Measurements from ENCODE around the gene CHST11. TPM values are rescaled to one million over a fixed set of nuclear protein-coding genes. Genes with fewer than 3 reads are reported as not detected.

Gene CHST11
- total RNA-seq, 2 donors from 2014 or later = 4.6 to 14.5 TPM

DNA sequence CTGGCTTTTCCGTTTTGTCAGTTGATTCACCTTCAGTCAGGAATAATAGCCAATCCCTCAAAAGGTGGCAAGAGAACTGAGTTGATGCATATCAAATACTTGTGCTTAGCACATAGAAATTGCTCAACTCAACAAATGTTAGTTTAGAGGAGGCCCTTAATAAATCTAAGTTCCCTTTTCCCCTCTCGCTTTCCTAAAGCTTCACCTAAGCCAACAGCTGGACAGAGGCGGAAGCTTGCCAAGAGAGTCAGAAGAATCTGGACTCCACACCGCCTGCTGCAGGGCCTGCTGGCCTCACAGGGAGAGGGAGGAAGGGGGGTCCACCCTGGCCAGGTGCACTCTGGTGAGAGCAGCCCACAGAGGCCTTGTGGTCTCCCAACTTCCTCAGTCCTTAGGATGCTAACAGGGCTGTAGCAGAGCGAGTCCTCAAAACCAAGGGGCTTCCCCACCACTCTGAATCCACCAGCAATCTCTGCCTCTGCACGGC, 213.1 kb downstream of the CHST11 start:
- peaks cover 64% of the 10 kb centered on the region for H3K4me1 ChIP-seq
- H3K4me3 ChIP-seq = no peak overlapping the region
- H3K36me3 ChIP-seq (replicated peaks in 1 of 2; ENCODE audit: insufficient read depth in 1 of 2, low read depth in 2 of 2) = no peaks in the 10 kb centered on the region
- TF ChIP-seq POLR2A (IDR thresholded peaks at IDR 0.05) = no peak
- TF ChIP-seq, protein P1, sequence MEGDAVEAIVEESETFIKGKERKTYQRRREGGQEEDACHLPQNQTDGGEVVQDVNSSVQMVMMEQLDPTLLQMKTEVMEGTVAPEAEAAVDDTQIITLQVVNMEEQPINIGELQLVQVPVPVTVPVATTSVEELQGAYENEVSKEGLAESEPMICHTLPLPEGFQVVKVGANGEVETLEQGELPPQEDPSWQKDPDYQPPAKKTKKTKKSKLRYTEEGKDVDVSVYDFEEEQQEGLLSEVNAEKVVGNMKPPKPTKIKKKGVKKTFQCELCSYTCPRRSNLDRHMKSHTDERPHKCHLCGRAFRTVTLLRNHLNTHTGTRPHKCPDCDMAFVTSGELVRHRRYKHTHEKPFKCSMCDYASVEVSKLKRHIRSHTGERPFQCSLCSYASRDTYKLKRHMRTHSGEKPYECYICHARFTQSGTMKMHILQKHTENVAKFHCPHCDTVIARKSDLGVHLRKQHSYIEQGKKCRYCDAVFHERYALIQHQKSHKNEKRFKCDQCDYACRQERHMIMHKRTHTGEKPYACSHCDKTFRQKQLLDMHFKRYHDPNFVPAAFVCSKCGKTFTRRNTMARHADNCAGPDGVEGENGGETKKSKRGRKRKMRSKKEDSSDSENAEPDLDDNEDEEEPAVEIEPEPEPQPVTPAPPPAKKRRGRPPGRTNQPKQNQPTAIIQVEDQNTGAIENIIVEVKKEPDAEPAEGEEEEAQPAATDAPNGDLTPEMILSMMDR (IDR thresholded peaks at IDR 0.05) = no peak
- WGBS, 2 donors = 64 to 71% methylated on average over 6 of the region's 6 CpGs
- ATAC-seq = no peak
- no peaks in the 10 kb centered on the region for H3K27me3 ChIP-seq
- peak in 2 of 4 donors; percentile 34 to 54 for DNase-seq
- intact Hi-C loops (cut with DNase I) = no loop called here
- no peaks in the 10 kb centered on the region for H3K9me3 ChIP-seq
- peak overlapping the region in 2 of 4 donors; percentile 30 to 45 for H3K27ac ChIP-seq

DNA sequence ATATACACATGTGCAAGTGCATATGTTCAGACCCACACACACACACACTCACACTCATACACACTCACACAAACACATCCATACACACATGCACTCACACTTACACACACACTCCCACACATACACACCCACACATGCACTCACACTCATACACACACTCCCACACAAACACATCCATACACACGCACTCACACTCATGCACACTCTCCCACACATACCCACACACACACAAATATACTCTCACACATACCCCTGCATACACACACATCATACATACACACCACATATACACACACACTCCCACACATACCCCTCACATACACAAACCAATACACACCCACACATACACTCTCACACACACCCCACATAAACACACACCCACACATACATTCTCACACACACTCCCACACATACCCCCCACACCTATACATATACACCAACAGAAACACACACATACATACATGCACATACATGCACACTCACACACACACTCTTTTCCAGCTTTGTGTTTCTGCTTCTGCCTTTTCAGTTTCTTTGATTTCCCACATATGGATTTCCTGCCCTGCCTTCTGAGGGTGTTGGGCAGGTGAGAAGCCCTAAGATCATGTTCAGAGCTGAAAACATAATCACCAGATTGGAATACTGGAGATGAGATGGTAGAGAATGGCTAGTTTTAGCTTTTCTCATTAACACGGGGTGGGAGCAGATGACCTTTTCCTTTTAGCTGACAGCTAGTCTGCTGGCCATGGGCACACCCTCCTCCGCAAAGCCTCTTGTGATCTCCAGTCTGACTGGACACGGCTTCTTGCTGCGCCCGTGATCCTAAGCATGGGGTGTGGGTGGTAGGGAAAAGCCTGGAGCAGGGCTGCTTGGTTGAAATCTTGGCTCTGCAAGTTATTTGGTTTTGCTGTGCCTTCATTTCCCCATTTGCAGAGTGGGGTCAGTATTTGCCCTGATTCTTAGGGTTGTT, 214.0 kb downstream of the CHST11 start:
- Histone ChIP-seq H3K4me1 (peaks cover 64% of the 10 kb centered on the region), H3K36me3 (replicated peaks in 1 of 2; ENCODE audit: insufficient read depth in 1 of 2, low read depth in 2 of 2) (no peaks in the 10 kb centered on the region), H3K9me3 (no peaks in the 10 kb centered on the region), H3K27me3 (no peaks in the 10 kb centered on the region), H3K27ac (peak overlapping the region in 2 of 4 donors; percentile 62 to 63), H3K4me3 (no peak overlapping the region)
- intact Hi-C loops (cut with DNase I) = no loop called here
- TF ChIP-seq, protein P1 (IDR thresholded peaks at IDR 0.05) = no peak
- TF ChIP-seq POLR2A (IDR thresholded peaks at IDR 0.05) = no peak
- 85 to 93% methylated on average over 6 of the region's 6 CpGs for WGBS, 2 donors
- DNase-seq (no peak), ATAC-seq (no peak)

DNA sequence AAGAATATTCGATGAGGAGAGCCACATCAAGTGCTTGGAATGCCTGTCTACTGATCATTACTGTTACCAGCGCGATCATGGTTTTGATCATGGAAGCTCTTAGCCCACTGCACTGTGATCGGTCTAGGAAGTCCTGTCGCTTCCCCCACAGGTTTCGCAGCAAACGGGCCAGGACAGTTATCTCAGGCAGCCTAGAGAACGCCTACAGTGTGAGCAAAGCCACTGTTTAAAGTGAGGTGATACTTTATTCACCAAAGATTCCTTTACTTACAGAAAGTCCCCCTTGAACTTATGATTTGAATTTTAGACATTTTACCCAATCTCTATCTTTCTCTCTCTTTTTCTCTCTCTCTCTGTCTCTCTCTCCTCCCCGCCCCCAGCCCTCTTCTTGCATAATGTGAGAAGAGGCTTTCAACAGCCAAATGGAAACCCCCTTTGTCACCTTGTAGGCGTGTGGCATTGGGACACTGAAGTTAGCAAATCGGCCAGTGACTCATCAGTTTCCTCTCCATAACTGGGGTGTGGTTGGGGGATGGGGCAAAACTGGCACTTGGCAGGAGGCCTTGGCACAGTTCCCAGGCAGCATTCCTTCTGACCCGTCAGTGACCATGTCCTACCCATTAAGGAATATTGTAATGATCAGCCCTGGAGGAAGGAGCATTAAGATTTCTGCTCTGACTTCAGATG, 214.8 kb downstream of the CHST11 start:
- H3K4me1 ChIP-seq = peaks cover 60% of the 10 kb centered on the region
- no peak overlapping the region for H3K4me3 ChIP-seq
- peak overlapping the region in 3 of 4 donors; percentile 28 to 63 (median 62) for H3K27ac ChIP-seq
- H3K36me3 ChIP-seq (replicated peaks in 1 of 2; ENCODE audit: insufficient read depth in 1 of 2, low read depth in 2 of 2) = no peaks in the 10 kb centered on the region
- intact Hi-C loops (cut with DNase I) = no loop called here
- peak; percentile 82 to 92 (median 88) for DNase-seq
- peak in 1 of 3 donors; percentile 28 for TF ChIP-seq POLR2A (IDR thresholded peaks at IDR 0.05)
- TF ChIP-seq, protein P1 (IDR thresholded peaks at IDR 0.05) = no peak
- peak; percentile 70 for ATAC-seq
- no peaks in the 10 kb centered on the region for H3K27me3 ChIP-seq
- no peaks in the 10 kb centered on the region for H3K9me3 ChIP-seq
- WGBS, 2 donors = 53 to 65% methylated on average over 12 of the region's 12 CpGs

DNA sequence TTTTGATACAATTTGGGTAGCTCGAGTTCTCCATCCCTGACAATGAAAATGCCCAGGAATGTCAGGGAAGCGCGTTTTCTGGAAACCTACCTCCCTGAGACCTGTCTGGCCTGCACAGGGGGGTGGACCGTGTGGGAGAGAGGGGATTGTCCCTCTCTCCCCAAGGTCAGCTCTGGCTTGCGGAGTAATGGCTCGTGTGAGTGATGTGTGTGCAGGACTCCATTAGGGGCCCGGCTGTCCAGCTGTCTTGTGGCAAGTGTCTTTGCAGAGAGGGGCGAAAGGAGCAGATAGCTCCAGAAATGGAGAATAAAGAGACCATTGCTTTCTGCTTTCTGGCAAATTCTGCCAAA, 215.3 kb downstream of the CHST11 start:
- DNase-seq (no peak), ATAC-seq (peak; percentile 8)
- no peak overlapping the region for H3K4me3 ChIP-seq
- H3K9me3 ChIP-seq = no peaks in the 10 kb centered on the region
- no peak for TF ChIP-seq POLR2A (IDR thresholded peaks at IDR 0.05)
- TF ChIP-seq, protein P1 (IDR thresholded peaks at IDR 0.05) = no peak
- peaks cover 55% of the 10 kb centered on the region for H3K4me1 ChIP-seq
- WGBS, 2 donors = 58 to 64% methylated on average over 7 to 8 of the region's 8 CpGs
- no peaks in the 10 kb centered on the region for H3K27me3 ChIP-seq
- peak overlapping the region in 3 of 4 donors; percentile 28 to 63 (median 62) for H3K27ac ChIP-seq
- intact Hi-C loops (cut with DNase I) = no loop called here
- H3K36me3 ChIP-seq (replicated peaks in 1 of 2; ENCODE audit: insufficient read depth in 1 of 2, low read depth in 2 of 2) = no peaks in the 10 kb centered on the region
